ENCODE measurements around the gene LSAMP. TPM values are rescaled to one million over a fixed set of nuclear protein-coding genes. Genes with fewer than 3 reads are reported as not detected.

LSAMP gene
- total and polyA plus RNA-seq, 2 of the 13 experiments (the other 11 are each of a cell fraction or from before 2014, with no cell fraction given), result not detected

DNA sequence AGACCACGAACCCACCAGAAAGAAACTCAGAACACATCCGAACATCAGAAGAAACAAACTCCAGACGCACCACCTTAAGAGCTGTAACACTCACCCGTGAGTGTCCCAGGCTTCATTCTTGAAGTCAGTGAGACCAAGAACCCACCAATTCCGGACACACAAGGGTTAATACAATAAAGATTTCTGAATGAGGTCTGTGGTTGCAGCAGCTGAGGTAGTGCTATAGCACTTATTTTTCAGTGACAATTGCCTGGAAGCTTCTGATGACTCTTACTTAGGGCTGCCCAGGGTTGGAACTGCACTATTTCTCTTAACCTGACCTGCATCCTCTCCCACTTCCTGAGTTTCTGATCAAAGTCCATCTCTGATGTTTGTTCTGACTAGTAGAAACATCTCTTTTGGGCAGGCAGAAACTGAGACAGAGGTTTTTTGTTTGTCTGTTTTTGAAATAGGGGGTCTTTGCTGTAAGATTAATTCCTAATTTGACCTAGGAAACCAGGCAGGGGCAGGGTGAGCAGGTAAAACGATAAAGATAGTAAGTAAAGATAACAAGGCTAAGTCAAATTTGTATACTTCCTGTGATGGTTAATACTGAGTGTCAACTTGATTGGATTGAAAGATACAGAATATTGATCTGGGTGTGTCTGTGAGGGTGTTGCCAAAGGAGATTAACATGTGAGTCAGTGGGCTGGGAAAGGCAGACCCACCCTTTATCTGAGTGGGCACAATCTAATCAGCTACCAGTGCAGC is 652.9 kb downstream of the LSAMP start (continued):
- no peak for TF ChIP-seq FOXM1 (CRISPR knock-in tag; IDR thresholded peaks at IDR 0.05)
- no peak for TF ChIP-seq ZC3H13 (CRISPR knock-in tag; IDR thresholded peaks at IDR 0.05)
- no peak; the same call in 1 of the 2 replicates for TF ChIP-seq KAT7 (CRISPR knock-in tag; IDR thresholded peaks at IDR 0.05; ENCODE audit: borderline replicate concordance)
- no peak; the same call in 1 of the 2 replicates for TF ChIP-seq ZNF431 (CRISPR knock-in tag; IDR thresholded peaks at IDR 0.05; ENCODE audit: borderline replicate concordance, low read depth)
- TF ChIP-seq ZNF7 (CRISPR knock-in tag; IDR thresholded peaks at IDR 0.05), result no peak
- no peak for TF ChIP-seq ZBTB38 (CRISPR knock-in tag; IDR thresholded peaks at IDR 0.05)
- TF ChIP-seq RCOR2 (CRISPR knock-in tag; IDR thresholded peaks at IDR 0.05), result no peak
- no peak for TF ChIP-seq ZNF720 (CRISPR knock-in tag; IDR thresholded peaks at IDR 0.05)
- TF ChIP-seq, protein P1, sequence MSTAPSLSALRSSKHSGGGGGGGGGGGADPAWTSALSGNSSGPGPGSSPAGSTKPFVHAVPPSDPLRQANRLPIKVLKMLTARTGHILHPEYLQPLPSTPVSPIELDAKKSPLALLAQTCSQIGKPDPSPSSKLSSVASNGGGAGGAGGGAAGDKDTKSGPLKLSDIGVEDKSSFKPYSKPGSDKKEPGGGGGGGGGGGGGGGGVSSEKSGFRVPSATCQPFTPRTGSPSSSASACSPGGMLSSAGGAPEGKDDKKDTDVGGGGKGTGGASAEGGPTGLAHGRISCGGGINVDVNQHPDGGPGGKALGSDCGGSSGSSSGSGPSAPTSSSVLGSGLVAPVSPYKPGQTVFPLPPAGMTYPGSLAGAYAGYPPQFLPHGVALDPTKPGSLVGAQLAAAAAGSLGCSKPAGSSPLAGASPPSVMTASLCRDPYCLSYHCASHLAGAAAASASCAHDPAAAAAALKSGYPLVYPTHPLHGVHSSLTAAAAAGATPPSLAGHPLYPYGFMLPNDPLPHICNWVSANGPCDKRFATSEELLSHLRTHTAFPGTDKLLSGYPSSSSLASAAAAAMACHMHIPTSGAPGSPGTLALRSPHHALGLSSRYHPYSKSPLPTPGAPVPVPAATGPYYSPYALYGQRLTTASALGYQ (CRISPR knock-in tag; IDR thresholded peaks at IDR 0.05), result peak; percentile 52; the same call in 1 of the 2 replicates
- no peak for TF ChIP-seq MIER3 (CRISPR knock-in tag; IDR thresholded peaks at IDR 0.05; ENCODE audit: borderline replicate concordance)
- TF ChIP-seq ZNF205 (CRISPR knock-in tag; IDR thresholded peaks at IDR 0.05), result no peak
- no peak for TF ChIP-seq DDIT3 (CRISPR knock-in tag; IDR thresholded peaks at IDR 0.05)
- TF ChIP-seq, protein P2, sequence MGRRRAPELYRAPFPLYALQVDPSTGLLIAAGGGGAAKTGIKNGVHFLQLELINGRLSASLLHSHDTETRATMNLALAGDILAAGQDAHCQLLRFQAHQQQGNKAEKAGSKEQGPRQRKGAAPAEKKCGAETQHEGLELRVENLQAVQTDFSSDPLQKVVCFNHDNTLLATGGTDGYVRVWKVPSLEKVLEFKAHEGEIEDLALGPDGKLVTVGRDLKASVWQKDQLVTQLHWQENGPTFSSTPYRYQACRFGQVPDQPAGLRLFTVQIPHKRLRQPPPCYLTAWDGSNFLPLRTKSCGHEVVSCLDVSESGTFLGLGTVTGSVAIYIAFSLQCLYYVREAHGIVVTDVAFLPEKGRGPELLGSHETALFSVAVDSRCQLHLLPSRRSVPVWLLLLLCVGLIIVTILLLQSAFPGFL (CRISPR knock-in tag; IDR thresholded peaks at IDR 0.05), result no peak
- no peak for TF ChIP-seq TCF12 (IDR thresholded peaks at IDR 0.05)
- no peak for TF ChIP-seq TCF12 (CRISPR knock-in tag; IDR thresholded peaks at IDR 0.05)
- no peak for TF ChIP-seq MLLT10 (CRISPR knock-in tag; IDR thresholded peaks at IDR 0.05)
- 0 out of 2 replicates have a peak, but pooled peaks have one; percentile 31 for TF ChIP-seq ZNF232 (CRISPR knock-in tag; IDR thresholded peaks at IDR 0.05; ENCODE audit: borderline replicate concordance)
- TF ChIP-seq NBN (conservative IDR thresholded peaks at IDR 0.05), result no peak
- TF ChIP-seq, protein P3, sequence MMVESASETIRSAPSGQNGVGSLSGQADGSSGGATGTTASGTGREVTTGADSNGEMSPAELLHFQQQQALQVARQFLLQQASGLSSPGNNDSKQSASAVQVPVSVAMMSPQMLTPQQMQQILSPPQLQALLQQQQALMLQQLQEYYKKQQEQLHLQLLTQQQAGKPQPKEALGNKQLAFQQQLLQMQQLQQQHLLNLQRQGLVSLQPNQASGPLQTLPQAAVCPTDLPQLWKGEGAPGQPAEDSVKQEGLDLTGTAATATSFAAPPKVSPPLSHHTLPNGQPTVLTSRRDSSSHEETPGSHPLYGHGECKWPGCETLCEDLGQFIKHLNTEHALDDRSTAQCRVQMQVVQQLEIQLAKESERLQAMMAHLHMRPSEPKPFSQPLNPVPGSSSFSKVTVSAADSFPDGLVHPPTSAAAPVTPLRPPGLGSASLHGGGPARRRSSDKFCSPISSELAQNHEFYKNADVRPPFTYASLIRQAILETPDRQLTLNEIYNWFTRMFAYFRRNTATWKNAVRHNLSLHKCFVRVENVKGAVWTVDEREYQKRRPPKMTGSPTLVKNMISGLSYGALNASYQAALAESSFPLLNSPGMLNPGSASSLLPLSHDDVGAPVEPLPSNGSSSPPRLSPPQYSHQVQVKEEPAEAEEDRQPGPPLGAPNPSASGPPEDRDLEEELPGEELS (CRISPR knock-in tag; IDR thresholded peaks at IDR 0.05), result peak; percentile 63
- 0 out of 2 replicates have a peak, but pooled peaks have one; percentile 35 for TF ChIP-seq ZNF430 (CRISPR knock-in tag; IDR thresholded peaks at IDR 0.05)
- TF ChIP-seq HDAC1 (CRISPR knock-in tag; IDR thresholded peaks at IDR 0.05), result peak; percentile 83
- TF ChIP-seq ZNF670 (CRISPR knock-in tag; IDR thresholded peaks at IDR 0.05; ENCODE audit: borderline replicate concordance), result no peak
- no peak for TF ChIP-seq ZNF382 (CRISPR knock-in tag; IDR thresholded peaks at IDR 0.05; ENCODE audit: borderline replicate concordance)
- 0 out of 2 replicates have a peak, but pooled peaks have one; percentile 31 for TF ChIP-seq JUND (CRISPR knock-in tag; IDR thresholded peaks at IDR 0.05)
- TF ChIP-seq CBX5 (CRISPR knock-in tag; IDR thresholded peaks at IDR 0.05; ENCODE audit: borderline replicate concordance), result no peak
- no peak for TF ChIP-seq ZFP1 (CRISPR knock-in tag; IDR thresholded peaks at IDR 0.05)
- no peak for TF ChIP-seq ZNF563 (CRISPR knock-in tag; IDR thresholded peaks at IDR 0.05)
- TF ChIP-seq ZNF10 (CRISPR knock-in tag; IDR thresholded peaks at IDR 0.05; ENCODE audit: borderline replicate concordance, low read depth), result no peak

Data from HepG2 (cell line).